GM21360 (cell line): Measurements from ENCODE around the gene ST8SIA6.
A peak's percentile ranks its signal among the peaks of the same experiment; 100 is the strongest.
"Not testable (repeated sequence)": the region's sequence is repeated elsewhere in the genome, so short reads cannot be mapped to it uniquely, and the experiment has no call there.

Experiments used
- ATAC-seq: cut with Tn5 transposase; IDR thresholded peaks from one replicate; pipeline ENCODE4 v1.9.1; 2021; ENCODE audit warnings: mild to moderate bottlenecking, moderate library complexity; ENCODE audit not compliant: unreplicated experiment

Gene ST8SIA6

GRCh38 chr10:17460756-17461155 lies 6.4 kb upstream of the ST8SIA6 start:
- ATAC-seq, result no peak

DNA sequence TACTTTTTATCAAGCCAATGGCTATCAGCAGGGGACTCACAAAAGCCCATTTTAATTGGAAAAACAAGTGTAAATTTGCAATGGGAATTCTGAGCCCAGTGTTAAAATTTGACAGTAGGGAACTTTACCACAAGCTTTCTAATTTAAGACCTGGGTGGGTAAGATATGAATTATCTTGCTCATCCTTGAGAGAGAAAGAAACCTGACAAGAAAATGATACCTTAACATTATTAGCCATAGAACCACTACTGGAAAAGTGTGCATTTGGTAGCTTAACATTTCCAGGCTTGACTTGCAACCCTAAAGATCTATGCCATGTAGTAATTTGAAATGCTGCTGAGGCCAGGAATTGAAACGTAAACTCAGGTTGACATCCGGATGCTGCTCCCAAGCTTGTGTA lies 2.7 kb upstream of the ST8SIA6 start:
- ATAC-seq, result no peak

GRCh38 chr10:17456032-17456548 lies 1.7 kb upstream of the ST8SIA6 start:
- ATAC-seq, result no peak

DNA sequence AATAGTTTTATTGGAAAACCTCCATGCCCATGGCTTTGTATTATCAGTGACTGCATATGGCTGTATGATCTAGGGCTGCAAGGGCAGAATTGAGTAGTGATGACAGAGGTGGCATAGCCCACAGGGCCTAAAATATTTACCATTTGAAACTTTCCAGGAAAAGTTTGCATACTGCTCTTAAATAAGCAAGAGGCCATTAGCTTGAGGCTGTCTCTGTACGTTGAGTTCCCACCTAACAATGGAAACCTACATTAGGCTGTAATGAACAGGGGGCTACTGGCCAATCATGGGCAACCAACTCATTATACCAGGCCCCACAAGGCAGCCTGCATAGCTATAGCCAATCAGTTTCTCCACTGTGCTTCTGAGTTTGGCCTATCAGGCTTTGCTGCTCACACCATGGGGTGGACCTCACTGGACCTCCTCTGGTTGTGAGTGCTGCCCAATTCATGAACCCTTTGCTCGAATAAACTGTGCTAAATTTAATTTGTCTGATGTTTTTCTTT lies 673 bp upstream of the ST8SIA6 start:
- no peak for ATAC-seq

DNA sequence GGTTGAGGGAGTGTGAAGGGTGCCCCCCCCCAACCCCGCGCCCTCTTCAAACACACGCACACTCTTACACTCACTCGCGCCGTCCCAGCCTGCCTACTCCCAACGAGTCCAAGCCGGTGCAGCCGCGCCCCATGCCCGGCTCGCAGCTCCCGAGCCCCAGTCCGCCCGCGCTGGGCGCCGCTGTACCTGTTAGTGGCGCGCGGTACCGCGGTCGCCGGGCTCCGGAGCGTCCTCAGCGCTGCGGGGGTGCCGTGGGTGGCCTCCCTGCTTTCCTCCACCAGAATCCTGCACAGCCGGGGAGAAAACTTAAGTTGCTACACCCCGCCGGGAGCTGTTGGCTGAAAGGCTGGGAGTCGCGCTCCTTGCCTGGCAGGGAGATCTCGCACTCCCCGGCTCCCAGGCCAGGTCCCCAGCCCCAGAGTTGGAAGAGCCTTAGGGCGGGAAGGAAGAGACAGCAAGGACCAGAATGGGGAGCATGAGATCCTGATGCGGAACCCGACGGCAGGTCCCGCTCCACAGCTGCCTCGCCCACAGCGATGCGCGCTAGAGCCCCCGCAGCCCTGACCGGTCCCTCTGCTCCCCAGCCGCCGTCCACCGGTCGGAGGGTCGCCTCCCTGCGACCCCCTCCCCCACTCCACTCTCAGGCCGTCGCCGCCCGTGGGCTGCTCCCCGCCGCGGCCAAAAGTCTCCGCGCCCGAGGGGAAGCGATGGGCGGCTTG lies 863 bp downstream of the ST8SIA6 start:
- ATAC-seq, result no peak

DNA sequence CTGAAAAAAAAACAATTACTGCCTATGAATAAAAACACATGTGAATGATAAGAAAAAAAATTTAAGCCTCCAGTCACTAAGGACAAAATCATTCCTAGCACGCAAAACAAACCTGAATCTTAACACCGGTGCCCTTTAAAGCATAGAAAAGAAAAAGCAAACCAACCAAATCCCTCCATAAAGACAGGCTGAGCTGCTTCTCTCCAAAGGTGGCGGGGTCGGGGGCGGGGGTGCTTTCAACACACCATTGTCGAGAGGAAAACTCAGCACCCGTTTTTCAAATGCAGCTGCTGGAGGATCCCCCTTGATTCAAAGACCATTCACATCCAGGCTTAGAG lies 1.4 kb downstream of the ST8SIA6 start:
- no peak for ATAC-seq

GRCh38 chr10:17452060-17452841 lies 2.1 kb downstream of the ST8SIA6 start:
- ATAC-seq, result no peak

DNA sequence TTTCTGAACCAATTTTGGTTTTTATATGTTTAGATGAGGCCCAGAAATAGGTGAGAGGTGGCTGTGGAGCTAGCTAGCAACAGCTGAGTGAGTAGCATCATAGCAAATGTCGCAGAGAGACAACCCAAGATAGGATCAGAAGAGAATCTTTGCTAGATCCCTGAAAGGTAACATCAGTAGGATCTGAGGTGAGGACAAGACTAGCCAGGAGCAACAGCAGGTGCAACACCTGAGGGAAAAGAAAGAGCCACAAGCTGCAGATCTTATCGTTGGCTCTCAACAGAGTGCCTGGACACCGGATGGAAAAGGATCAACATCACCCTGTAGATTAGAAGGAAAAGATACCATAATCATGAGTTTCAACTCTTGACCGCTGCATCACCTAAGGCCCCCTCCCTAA lies 4.4 kb downstream of the ST8SIA6 start:
- ATAC-seq, result no peak

DNA sequence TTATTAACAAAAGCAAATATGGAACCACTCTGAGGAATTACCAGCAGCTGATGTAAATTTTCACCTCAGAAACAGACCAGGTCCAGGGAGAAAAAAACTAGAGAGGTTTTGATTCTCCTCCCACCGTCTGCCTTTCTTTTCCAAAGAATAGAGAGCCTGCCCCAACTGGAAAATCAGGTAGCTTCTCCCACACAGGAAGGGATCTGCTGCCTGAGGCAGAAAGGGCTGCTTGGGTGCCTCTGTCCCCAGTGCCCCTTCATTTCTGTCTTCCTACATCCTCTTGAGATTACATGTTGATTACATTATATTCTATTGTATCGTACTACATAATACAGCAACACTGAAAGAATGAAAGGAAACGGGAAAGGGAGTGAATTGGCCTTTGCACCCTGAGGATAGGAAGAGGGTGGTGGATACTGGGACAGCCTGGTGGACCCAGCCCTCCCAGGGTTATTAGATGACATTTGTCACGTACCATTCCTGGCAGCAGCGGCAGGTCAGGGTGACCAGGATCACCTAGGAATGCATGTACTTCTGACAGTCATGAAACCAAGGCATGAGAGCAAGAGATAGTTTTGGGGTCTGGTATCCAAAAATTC lies 8.9 kb downstream of the ST8SIA6 start:
- ATAC-seq, result no peak

- no peak for ATAC-seq
Measured at GRCh38 chr10:17444388-17444714, 10.0 kb downstream of the ST8SIA6 start.

DNA sequence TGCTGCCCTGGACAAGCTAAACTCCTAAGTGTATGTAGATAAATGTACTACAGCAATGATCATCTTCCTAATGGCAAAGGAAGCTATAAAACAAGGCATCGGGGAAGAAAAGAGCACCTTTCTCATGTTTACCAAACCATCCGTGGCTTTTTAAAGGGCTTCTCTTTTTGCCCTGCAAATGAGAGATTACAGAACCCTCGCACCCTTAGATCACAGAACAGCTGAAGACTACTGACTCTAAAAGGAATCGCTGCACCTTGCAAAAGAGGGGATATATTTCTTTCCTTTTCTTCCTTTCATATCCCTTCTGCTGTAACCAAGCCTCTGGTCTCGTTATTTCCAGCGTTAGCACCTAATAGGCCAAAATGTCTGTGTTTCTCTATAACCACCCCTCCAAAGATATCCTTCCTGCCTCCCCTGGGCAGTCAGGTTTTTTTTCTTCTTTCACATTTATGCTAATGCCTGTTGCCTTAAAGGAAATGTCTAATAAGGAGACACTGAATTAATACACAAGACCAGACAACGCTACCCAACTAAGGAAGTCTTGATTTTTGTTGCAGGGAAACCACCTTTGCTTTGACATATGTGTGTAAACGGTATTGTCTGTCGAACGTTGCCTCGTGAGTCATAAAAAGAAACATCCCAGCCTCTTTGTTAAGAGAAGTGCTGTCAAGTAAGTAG lies 10.5 kb downstream of the ST8SIA6 start:
- peak; percentile 97 for ATAC-seq

- no peak for ATAC-seq
Measured at GRCh38 chr10:17438583-17438982, 15.8 kb downstream of the ST8SIA6 start.

DNA sequence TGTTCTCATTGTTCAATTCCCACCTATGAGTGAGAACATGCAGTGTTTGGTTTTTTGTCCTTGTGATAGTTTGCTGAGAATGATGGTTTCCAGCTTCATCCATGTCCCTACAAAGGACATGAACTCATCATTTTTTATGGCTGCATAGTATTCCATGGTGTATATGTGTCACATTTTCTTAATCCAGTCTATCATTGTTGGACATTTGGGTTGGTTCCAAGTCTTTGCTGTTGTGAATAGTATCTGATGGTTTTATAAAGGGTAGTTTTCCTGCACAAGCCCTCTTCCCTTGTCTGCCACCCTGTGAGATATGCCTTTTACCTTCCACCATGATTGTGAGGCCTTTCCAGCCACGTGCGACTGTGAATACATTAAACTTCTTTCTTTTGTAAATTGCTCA lies 17.8 kb downstream of the ST8SIA6 start:
- ATAC-seq, result not testable (repeated sequence)

DNA sequence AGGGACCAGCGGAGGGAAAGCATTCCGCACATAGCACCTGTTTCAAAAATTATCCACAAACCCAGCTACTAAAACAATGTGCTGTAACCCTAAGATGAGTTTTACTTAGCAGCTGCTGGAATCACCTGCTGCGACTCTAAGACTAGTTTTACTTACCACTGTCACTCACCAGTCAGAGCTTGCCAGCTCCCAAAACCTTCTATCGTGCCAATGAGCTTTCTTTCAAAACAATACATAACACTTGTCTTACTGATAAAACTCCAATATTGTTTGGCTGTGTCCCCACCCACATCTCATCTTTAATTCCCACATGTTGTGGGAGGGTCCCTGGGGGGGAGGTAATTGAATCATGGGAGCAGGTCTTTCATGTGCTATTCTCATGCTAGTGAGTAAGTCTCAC lies 18.4 kb downstream of the ST8SIA6 start:
- no peak for ATAC-seq

DNA sequence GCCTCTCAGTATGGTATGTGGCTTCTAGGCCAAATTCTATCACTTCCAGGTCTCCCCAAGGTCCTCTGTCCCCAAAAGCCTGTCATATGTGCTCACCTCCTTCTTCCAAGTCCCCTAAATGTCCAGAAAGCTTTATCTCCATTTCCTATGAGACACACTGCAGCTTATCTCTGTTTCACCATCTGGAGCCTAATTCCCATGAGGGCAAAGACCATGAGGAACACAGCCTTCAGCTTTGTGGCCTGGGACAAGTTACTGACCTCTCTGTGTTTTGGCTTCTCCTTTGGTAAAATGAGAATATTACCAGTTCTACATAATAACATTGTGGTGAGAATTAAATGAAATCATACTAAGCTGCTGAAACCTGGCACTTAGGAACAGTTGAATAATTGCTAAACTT lies 19.2 kb downstream of the ST8SIA6 start:
- ATAC-seq, result no peak

DNA sequence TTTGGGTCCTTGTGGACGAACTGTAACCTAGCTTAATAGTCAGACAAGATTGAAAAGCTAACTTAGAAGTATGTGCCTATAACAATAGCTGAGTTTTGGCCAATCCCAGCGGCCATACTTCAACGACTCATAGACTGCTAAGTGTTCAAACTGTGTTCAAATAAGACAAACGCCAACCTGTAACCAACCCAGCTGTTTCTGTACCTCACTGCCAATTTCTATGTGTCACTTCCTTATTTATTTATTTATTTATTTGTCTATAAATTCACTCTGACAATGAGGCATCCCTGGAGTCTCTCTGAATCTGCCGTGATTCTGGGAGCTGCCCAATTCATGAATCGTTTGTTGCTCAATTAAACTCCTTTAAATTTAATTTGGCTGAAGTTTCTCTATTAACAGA lies 21.7 kb downstream of the ST8SIA6 start:
- no peak for ATAC-seq

GRCh38 chr10:17431871-17432311 lies 22.5 kb downstream of the ST8SIA6 start:
- no peak for ATAC-seq

GRCh38 chr10:17430647-17431355 lies 23.6 kb downstream of the ST8SIA6 start:
- no peak for ATAC-seq

DNA sequence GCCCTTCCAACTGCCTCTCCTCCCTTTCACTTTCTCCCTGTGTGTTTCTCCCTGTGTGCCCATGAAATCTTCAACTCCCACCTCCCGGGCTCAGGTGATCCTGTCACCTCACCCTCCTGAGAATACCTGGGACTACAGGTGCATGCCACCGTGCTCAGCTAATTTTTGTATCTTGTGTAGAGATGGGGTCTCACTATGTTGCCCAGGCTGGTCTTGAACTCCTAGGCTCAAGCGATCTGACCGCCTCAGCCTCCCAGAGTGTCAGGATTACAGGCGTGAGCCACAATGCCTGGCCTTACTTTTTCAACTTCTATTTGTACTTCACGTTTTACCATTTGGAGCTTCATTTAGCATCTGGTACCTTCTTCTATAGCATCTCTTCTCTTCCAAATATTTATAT lies 24.9 kb downstream of the ST8SIA6 start:
- ATAC-seq, result no peak

DNA sequence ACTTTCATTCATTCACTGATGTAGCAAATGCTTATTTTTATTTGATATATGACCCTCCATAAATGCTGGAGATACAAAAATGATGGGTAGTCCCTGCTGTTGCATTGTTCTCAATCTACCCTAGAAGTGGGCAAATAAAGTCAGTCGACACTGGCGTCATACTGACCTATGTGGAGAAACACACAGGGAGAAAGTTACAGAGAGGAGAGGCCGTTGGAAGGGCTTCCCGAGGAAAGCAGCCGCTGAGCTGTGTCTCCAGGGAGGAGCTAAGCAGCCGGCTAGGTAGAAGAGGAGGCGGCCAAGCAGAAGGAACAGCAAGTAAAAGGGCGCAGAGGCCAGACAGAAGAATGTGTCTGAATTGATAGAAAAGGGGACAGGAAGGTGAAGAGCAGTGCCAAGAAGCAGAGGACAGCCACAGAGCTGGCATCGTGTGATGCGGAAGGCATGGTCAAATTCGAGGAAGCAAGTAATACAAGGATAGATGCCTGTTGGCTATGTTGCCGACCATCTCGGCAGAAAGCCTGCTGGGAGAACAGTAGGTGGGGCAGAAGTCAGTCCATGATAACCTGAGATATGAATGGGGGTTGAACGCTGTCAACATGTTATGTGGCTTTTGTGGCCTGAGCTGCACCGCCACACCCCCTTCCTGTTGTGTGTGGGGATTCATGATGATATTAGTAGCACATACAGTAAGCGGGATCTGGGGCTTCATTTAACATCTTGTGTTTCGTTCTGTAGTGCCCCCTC lies 25.9 kb downstream of the ST8SIA6 start:
- no peak for ATAC-seq
